DOHH2 (cell line): ENCODE results near the gene ZMIZ1.

Experiments used
- EZH2phosphoT487 ChIP-seq: fragments of 200-600 bp; sonication (generic); IDR thresholded peaks from 2 replicates; pipeline ENCODE4 v1.6.1; 2017; ENCODE audit warnings: borderline replicate concordance, mild to moderate bottlenecking, antibody characterized with exemption, low read length, moderate library complexity, mixed read lengths
- TF ChIP-seq, protein P1 (sequence below): fragments of 200-600 bp; sonication (generic); IDR thresholded peaks from one replicate; pipeline ENCODE4 v1.5.1; 2014; ENCODE audit warnings: antibody characterized with exemption, mild to moderate bottlenecking, low read depth, low read length; ENCODE audit not compliant: poor library complexity, severe bottlenecking

DNA sequence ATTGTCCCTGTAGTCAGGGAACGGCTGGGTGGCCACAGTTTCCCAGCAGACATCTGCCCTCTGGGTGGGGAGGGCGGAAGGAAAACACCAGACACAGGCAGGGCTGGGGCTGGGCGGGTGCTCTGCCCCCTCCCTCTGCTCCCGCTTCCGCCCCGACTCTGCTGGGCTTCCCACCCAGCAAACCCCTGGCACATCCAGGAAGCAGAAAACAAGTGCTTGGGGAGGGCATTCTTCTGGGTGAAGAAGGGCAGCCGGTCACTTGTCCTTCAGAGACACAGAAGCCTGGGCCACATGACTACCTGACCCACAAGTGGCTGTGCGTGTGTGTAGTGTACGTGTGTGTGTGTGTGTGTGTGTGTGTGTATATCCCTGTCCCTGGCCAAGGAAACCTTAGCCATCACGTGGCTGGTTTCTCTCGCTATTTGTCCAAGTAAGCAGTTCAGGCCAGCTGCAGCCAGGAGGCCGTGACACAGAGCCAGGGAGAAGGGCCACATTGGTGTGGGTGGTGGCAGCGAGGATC is 77.9 kb downstream of the ZMIZ1 start:
- TF ChIP-seq, protein P1, sequence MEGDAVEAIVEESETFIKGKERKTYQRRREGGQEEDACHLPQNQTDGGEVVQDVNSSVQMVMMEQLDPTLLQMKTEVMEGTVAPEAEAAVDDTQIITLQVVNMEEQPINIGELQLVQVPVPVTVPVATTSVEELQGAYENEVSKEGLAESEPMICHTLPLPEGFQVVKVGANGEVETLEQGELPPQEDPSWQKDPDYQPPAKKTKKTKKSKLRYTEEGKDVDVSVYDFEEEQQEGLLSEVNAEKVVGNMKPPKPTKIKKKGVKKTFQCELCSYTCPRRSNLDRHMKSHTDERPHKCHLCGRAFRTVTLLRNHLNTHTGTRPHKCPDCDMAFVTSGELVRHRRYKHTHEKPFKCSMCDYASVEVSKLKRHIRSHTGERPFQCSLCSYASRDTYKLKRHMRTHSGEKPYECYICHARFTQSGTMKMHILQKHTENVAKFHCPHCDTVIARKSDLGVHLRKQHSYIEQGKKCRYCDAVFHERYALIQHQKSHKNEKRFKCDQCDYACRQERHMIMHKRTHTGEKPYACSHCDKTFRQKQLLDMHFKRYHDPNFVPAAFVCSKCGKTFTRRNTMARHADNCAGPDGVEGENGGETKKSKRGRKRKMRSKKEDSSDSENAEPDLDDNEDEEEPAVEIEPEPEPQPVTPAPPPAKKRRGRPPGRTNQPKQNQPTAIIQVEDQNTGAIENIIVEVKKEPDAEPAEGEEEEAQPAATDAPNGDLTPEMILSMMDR = no peak
- TF ChIP-seq EZH2phosphoT487 = no peak
